Stimulated activated CD8-positive, alpha-beta memory T cell treated with anti-CD3 and anti-CD28 coated beads, Interleukin-4, amount 100 ng/mL, for 48 hours (primary cell): ENCODE data around the gene ERN2.
"Not testable (repeated sequence)": the region's sequence is repeated elsewhere in the genome, so short reads cannot be mapped to it uniquely, and the experiment has no call there.

ENCODE experiments used
- DNase-seq: peaks from one replicate; pipeline ENCODE4 v3.0.0-alpha.2; 2020

ERN2 gene

GRCh38 chr16:23712976-23713375, at the start of gene ERN2:
Gene ERN2 (minus strand): TSS chr16:23713222. CDS start chr16:23713187, 35 bp downstream.
- DNase-seq, result no peak

GRCh38 chr16:23757937-23758619, 45.1 kb upstream of the ERN2 start:
- no peak for DNase-seq

- DNase-seq, result no peak
Observed at GRCh38 chr16:23757116-23757515, 44.1 kb upstream of the ERN2 start.

GRCh38 chr16:23755484-23755809, 42.4 kb upstream of the ERN2 start:
- DNase-seq, result no peak

- no peak for DNase-seq
Observed at GRCh38 chr16:23754594-23755483, 41.8 kb upstream of the ERN2 start, which contains the start of gene CHP2. Gene CHP2 (plus strand): TSS chr16:23755026. CDS start chr16:23755050, 24 bp downstream.

- DNase-seq, result no peak
Observed at GRCh38 chr16:23753908-23754593, 41.0 kb upstream of the ERN2 start.

GRCh38 chr16:23751053-23751452, 38.0 kb upstream of the ERN2 start:
- not testable (repeated sequence) for DNase-seq

- no peak for DNase-seq
Observed at GRCh38 chr16:23748630-23749029, 35.6 kb upstream of the ERN2 start.

GRCh38 chr16:23745263-23745662, 32.2 kb upstream of the ERN2 start:
- DNase-seq, result no peak

GRCh38 chr16:23742766-23743165, 29.7 kb upstream of the ERN2 start:
- DNase-seq, result no peak

- no peak for DNase-seq
Observed at GRCh38 chr16:23741675-23742303, 28.8 kb upstream of the ERN2 start.

- no peak for DNase-seq
Observed at GRCh38 chr16:23739516-23739915, 26.5 kb upstream of the ERN2 start.

GRCh38 chr16:23737423-23738028, 24.5 kb upstream of the ERN2 start:
- DNase-seq, result not testable (repeated sequence)

- DNase-seq, result no peak
Observed at GRCh38 chr16:23734176-23734893, 21.3 kb upstream of the ERN2 start.

GRCh38 chr16:23729503-23730424, 16.7 kb upstream of the ERN2 start:
- DNase-seq, result no peak

GRCh38 chr16:23728112-23728477, 15.1 kb upstream of the ERN2 start:
- no peak for DNase-seq

- no peak for DNase-seq
Observed at GRCh38 chr16:23726710-23727109, 13.7 kb upstream of the ERN2 start.

- DNase-seq, result no peak
Observed at GRCh38 chr16:23724785-23725131, 11.7 kb upstream of the ERN2 start.

GRCh38 chr16:23724096-23724784, 11.2 kb upstream of the ERN2 start:
- DNase-seq, result no peak

GRCh38 chr16:23722613-23723240, 9.7 kb upstream of the ERN2 start:
- DNase-seq, result not testable (repeated sequence)
